Measurements from ENCODE around the gene ACADL. TPM values are rescaled to one million over a fixed set of nuclear protein-coding genes. Genes with fewer than 3 reads are reported as not detected.

ACADL gene
- total and polyA plus RNA-seq, 8 donors, result 11.1 to 30.9 (median 22.8) TPM

DNA sequence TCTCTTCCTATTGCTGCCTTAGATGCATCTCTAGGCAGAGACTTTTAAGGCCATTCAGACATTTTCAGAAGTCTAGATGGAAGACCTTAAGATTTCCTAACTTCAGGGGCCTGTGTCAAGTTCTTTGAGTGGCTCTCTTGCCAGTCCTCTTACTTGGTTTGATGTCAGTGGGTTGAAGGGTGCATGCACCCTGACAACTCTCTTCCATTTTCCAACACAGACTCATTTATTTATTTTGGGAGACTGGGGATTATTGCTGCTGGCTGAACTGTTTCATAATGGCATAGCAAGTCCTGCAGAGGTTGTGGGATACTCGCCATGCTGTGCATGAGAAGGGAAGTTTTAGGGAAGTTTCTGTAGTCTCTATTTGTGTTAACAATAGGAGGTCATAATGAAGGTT is 39.0 kb upstream of the ACADL start:
- TF ChIP-seq, protein P1, sequence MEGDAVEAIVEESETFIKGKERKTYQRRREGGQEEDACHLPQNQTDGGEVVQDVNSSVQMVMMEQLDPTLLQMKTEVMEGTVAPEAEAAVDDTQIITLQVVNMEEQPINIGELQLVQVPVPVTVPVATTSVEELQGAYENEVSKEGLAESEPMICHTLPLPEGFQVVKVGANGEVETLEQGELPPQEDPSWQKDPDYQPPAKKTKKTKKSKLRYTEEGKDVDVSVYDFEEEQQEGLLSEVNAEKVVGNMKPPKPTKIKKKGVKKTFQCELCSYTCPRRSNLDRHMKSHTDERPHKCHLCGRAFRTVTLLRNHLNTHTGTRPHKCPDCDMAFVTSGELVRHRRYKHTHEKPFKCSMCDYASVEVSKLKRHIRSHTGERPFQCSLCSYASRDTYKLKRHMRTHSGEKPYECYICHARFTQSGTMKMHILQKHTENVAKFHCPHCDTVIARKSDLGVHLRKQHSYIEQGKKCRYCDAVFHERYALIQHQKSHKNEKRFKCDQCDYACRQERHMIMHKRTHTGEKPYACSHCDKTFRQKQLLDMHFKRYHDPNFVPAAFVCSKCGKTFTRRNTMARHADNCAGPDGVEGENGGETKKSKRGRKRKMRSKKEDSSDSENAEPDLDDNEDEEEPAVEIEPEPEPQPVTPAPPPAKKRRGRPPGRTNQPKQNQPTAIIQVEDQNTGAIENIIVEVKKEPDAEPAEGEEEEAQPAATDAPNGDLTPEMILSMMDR (IDR thresholded peaks at IDR 0.05), result no peak
- DNase-seq, result no peak
- Histone ChIP-seq H3K27ac (no peak overlapping the region), H3K27me3 (no peaks in the 10 kb centered on the region), H3K9me3 (no peaks in the 10 kb centered on the region), H3K4me3 (no peak overlapping the region), H3K36me3 (no peaks in the 10 kb centered on the region), H3K4me1 (no peaks in the 10 kb centered on the region)
- 86 to 90% methylated on average over 1 of the region's 1 CpG for WGBS, 2 donors
- intact Hi-C loops (cut with DNase I), result no loop called here
- no peak for FAIRE-seq
- no peak for ATAC-seq

DNA sequence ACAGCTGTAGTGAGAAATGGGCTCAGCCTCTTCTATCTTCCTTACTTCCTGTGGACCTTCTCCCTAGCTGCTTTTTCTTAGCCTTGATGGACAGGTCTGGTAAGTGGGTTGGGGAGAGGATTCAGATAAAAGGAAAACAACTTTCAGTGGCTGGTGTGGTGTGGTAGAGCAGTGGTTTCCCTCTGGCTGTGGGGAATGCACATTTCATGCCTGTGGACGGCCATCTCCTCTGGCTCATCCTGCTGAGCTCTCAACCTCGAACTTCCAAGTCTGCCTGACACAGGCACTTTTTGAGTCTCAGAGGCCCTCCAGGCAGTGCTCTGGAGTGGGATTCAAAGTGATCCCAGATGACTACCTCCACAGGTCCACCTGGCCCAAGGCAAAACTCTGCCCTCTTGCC is 38.6 kb upstream of the ACADL start:
- no peak for DNase-seq
- no peak overlapping the region for H3K4me3 ChIP-seq
- no peak for ATAC-seq
- H3K36me3 ChIP-seq, result no peaks in the 10 kb centered on the region
- no peaks in the 10 kb centered on the region for H3K4me1 ChIP-seq
- no peak for FAIRE-seq
- no peaks in the 10 kb centered on the region for H3K9me3 ChIP-seq
- intact Hi-C loops (cut with DNase I), result no loop called here
- WGBS, 2 donors, result 71 to 77% methylated on average over 2 of the region's 2 CpGs
- TF ChIP-seq, protein P1 (IDR thresholded peaks at IDR 0.05), result no peak
- no peak overlapping the region for H3K27ac ChIP-seq
- no peaks in the 10 kb centered on the region for H3K27me3 ChIP-seq

DNA sequence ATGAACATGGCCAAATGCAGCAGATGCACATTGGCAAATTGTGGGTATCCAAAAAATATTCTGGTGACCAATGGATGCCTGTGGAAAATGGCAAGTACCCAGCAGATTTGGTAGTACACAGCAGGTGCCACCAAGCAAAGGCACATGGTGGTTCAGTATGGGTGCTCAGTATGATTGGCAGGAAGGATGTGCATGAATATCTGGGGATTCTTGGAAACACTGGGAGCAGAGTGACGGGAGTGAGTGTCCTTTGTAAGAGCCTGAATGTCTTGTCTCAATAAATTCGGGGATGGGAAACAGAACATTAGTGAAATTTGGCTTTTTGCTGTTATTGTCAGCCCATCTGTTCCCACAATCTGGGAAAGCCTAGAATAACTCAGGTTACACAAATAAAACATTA is 36.8 kb upstream of the ACADL start:
- no peak for DNase-seq
- ATAC-seq, result no peak
- no peaks in the 10 kb centered on the region for H3K27me3 ChIP-seq
- TF ChIP-seq, protein P1 (IDR thresholded peaks at IDR 0.05), result no peak
- H3K36me3 ChIP-seq, result no peaks in the 10 kb centered on the region
- FAIRE-seq, result no peak
- no peak overlapping the region for H3K4me3 ChIP-seq
- intact Hi-C loops (cut with DNase I), result no loop called here
- 66 to 81% methylated on average over 2 of the region's 2 CpGs for WGBS, 2 donors
- no peaks in the 10 kb centered on the region for H3K9me3 ChIP-seq
- H3K4me1 ChIP-seq, result no peaks in the 10 kb centered on the region
- no peak overlapping the region for H3K27ac ChIP-seq

DNA sequence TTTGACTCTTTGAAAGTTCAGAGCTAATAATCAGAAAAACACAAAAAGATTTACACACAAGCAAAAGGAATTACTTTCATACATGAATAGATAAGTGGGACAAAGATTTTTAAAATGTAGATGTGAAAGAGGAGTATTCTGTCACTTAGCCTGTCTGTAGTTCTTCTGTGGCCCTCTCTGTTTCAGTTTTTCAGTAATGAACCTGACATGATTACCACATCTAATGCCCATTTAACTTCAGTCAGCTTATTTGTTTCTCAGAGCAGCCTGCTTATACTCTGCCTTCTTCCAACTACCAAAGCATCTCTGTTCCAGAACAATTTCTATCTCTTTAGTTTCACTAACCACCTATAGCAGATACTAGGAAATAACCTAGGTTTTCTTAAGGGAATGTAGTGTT is 34.4 kb upstream of the ACADL start:
- no peak for ATAC-seq

More for the DNA sequence above, 34.4 kb upstream of the ACADL start:
- no peak overlapping the region for H3K27ac ChIP-seq
- no peaks in the 10 kb centered on the region for H3K27me3 ChIP-seq
- FAIRE-seq, result no peak
- H3K4me3 ChIP-seq, result no peak overlapping the region
- H3K9me3 ChIP-seq, result no peaks in the 10 kb centered on the region
- H3K36me3 ChIP-seq, result no peaks in the 10 kb centered on the region
- intact Hi-C loops (cut with DNase I), result loop anchor here in 2 of 3 donors (10.0 kb wide), 1 partner anchor 135 kb away; no protein-coding TSS in a partner anchor
- no peak for DNase-seq
- TF ChIP-seq, protein P1 (IDR thresholded peaks at IDR 0.05), result no peak
- H3K4me1 ChIP-seq, result no peaks in the 10 kb centered on the region
